Right ventricle myocardium superior (tissue), 1 donor: ENCODE data around the gene NUDT14. TPM values are rescaled to one million over a fixed set of nuclear protein-coding genes. Genes with fewer than 3 reads are reported as not detected.
A peak's percentile ranks its signal among the peaks of the same experiment; 100 is the strongest.

Experiments used
- ATAC-seq: fragments of 200-7000 bp; cut with Tn5 transposase; one replicate; pipeline ENCODE4 v1.9.1; 2020; ENCODE audit warnings: mild to moderate bottlenecking; ENCODE audit not compliant: poor library complexity
- DNase-seq: peaks from one replicate; pipeline ENCODE4 v3.0.0-alpha.2; 2020
- intact Hi-C: fragments of 100-400 bp; cut with DNase I; formaldehyde crosslinking; loops from one replicate; pipeline ENCODE4 v1.11.2; 2022
- total RNA-seq: library from RNA; stranded (reverse); fragmentation: NEBNext Ultra II Directional; extraction: Animal tissue kit (Norgen Biotek cat#: 25700); gene quantifications from one replicate; pipeline ENCODE4 v1.2.1, GENCODE V29; 2021
- donor health status: DM: no; HTN: yes; CAD: no; lungs with severe emphysema.

Gene NUDT14
- total RNA-seq, 1 donor from 2014 or later, result 32.2 TPM

DNA sequence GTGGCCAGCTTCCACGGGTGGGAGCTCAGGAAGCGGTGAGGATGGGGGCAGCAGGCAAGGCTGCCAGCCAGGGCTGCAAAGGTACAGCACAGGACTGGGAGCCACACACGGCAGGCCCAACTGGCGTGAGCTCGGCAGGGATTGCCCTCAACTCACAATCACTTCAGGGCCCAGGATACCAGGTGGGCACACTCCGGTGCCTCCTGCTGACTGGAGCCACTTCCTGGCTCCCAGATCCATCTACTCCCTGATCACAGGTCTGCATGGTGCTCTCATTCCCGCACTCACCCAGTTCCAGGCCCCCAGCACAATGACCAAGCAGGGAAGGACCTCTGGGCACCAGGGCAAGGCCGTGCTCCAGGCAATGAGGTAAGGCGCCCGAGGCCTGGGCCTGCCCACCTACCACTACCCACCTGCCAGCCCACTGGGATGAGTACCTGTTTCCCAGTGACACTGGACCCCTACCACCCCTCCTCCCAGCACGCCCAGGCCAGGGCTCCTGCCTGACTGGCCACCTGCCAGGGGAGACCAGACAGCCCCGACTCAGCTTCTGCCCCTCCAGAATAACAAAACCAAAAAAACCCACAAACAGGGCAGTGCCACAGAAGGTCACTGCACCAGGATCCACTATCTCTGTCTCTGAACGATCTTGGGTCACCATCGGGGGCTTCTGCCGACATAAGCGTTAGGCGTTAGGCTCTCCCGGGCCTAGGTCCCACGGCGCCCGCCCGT lies 14.4 kb downstream of the NUDT14 start:
- DNase-seq, result no peak
- intact Hi-C loops, result no loop called here
- no peak for ATAC-seq

DNA sequence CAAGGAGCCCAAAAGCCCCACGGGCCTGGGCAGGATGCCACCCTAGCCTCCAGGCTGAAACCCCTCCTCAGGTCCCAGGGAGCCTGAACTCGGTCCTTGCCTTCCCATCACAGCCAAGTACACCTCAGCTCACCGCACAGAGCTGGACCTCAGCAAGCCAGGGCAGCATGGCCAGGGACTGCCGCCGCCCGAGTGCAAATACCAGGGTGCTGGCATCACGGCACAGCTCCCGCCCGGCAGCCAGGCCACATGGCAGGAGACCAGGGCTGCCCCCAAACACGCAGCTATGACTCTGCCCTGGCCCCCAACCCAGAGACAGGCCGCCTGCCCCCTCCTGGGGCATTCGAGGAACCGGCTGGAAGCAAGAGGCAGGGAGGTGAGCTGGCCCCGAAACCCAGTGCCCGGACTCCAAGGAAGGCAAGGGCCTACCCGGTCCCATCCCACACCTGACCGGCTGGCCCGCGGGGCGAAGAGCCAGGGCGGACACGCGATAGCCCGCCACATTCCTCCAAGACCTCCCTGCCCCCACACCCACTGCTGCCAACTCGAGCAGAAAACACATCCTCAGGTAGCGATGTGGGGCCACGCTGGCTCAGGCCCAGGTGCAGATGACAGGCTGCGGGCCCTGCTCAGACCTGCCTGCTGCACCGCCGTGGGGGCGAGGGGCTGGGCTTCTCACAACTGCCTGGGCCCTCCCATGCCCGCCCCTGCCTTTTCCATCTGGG lies 15.2 kb downstream of the NUDT14 start:
- no peak for ATAC-seq
- no peak for DNase-seq
- intact Hi-C loops, result no loop called here

DNA sequence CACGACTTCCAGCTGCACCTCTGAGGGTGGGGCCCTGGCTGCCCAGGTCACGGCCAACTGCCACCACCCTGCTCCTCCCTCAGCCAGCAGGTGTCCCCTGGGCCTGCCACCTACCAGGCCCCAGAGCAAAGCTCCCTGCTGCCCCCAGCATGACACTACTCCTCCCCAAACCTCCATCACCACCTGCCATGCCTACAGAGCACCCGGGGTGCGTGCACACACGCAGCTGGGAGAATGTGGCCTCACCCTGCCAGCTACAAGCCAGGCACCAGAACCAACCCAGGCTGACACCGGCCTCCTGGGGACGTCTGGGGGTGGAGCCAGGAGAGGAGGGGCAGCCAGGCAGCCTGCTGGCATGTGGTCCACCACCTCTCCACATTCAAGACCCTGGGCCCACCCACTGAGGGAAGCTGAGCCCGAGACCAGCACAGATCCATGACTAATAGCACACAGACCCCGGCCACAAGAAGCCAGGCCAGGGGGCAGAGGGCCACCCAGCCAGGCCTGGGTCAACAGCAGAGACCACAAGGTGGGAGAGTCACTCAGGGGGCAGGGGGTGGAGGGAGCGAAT lies 15.9 kb downstream of the NUDT14 start:
- ATAC-seq (no peak), DNase-seq (no peak)
- intact Hi-C loops, result no loop called here

DNA sequence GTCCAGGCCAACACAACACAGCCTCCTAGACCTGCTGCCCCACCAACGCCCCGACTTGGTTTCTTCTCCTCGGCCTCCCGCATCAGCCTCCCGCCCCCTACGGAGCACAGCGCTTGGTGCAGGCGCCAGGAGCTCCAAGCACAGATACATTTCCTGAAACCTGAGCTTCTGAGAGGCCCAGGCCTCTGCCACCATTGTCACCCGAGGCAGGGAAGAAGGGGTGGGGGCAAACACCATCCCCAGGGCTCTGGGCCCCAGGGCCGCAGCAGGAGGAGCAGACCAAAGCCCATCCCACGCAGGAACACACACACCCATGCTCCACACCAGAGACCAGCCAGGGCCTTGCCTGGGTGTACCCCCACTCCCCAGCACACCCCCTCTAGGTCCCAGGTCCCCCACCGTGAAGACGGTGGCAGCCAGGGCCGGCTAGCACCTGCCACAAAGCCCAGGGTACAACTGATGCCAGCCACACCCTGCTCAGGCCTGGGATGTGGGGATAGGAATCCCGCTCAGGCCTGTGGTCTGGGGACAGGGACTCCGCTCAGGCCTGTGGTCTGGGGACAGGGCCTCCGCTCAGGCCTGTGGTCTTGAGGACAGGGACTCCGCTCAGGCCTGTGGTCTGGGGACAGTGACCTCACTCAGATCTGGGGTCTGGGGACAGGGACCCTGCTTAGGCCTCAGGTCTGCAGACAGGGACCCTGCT lies 17.9 kb downstream of the NUDT14 start:
- DNase-seq, result no peak
- intact Hi-C loops, result no loop called here
- ATAC-seq, result no peak

DNA sequence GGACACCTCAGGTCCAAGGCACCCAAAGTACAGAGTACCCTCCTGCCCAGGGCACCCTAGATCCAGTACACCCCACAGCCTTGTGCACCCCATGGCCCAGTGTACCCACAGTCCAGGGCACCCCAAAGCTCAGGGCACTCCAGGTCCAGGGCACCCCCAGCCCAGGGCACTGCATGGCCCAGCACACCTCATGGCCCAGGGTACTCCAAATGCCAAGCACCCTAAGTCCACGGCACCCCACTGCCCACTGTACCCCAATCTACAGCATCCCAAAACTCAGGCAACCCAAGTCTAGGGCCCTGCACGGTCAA lies 18.5 kb downstream of the NUDT14 start:
- ATAC-seq, result no peak
- intact Hi-C loops, result no loop called here

DNA sequence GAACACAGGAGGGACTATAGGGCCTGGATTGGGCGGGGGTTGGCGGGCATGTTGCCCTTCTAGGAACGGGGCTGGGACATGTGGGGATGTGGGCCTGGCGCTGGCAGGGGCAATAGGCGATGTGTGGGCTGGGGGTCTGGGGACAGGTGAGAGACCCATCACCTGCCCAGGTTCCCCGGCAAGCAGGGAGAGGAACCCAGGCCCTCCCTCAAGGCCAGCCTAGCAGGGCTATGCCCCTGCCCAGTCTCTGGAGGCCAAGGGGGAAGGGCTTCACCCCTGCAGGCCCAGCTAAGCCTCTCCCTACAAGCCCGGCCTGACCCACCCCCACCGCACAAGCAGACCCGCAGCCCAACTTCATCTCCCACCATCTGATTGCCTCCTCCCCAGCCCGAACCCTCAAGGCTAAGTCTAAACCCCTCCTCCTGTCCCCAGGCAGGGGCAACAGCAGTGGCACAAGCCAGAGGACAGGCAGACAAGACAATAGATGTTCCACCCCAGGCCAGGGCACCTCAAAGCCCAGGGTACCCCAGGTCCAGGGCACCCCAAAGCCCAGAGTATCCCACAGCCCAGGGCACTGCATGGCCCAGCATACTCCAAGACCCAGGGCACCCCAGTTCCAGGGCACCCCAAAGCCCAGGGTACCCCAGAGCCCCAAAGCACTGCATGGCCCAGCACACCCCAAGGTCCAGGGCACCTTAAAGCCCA lies 19.0 kb downstream of the NUDT14 start:
- no peak for DNase-seq
- intact Hi-C loops, result no loop called here

More for the DNA sequence above, 18.5 kb downstream of the NUDT14 start:
- no peak for DNase-seq

DNA sequence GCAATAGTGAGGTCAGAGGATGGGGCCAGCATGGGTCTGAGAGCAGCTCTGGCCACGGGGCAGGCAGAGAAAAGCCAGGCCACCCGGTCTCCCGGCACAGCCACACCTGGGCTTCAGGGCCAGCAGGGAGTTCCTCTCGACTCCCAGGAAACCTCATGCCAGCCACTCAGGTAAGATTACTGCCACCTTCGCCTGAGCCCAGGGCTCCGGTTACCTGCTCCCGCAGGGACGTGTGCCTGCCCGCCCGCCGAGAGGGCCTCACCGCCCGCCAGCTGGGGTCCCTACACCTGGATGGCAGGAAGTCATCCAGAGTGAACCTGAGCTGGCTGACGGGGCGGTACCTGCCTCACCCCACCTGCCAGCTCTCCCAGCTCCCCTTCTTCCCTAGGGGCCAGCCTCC lies 19.8 kb downstream of the NUDT14 start:
- ATAC-seq, result no peak

More for the DNA sequence above, 19.0 kb downstream of the NUDT14 start:
- peak; percentile 46 for ATAC-seq

DNA sequence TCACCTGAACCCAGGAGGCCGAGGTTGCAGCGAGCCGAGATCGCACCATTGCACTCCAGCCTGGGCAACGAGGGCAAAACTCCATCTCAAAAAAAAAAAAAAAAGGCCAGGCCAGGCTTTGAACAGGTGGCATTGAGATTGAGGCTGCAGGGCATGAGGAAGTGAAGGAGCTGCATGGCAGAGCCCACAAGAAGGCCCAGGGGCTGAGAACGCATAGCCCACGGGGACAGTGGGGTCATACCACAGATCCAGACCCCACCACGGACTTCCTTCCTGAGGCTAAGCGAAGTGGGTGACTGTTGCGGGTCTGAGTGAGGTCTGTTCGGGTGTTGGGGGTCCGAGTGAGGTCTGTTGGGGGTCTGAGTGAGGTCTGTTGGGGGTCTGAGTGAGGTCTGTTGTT lies 20.3 kb downstream of the NUDT14 start:
- no peak for ATAC-seq
- no peak for DNase-seq
- intact Hi-C loops, result no loop called here

More for the DNA sequence above, 19.8 kb downstream of the NUDT14 start:
- intact Hi-C loops, result no loop called here
- no peak for DNase-seq

DNA sequence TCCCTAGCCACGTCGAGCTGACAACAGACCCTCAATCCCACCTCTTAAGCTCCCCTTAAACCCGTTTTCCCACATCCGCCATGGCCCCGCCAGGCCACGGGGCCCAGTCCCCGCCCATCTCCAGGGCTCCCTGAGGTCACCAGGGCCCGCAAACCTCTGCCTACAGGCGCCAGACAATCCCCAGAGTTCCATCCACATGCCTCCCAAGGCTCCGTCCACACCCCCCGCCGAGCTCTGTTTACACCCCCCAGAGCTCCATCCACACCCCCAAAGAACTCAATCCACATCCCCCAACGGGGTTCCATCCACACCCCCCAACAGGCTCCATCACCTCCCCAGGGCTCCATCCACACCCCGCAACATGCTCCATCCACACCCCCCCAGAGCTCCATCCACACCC lies 21.8 kb downstream of the NUDT14 start:
- intact Hi-C loops, result no loop called here
- ATAC-seq, result no peak

DNA sequence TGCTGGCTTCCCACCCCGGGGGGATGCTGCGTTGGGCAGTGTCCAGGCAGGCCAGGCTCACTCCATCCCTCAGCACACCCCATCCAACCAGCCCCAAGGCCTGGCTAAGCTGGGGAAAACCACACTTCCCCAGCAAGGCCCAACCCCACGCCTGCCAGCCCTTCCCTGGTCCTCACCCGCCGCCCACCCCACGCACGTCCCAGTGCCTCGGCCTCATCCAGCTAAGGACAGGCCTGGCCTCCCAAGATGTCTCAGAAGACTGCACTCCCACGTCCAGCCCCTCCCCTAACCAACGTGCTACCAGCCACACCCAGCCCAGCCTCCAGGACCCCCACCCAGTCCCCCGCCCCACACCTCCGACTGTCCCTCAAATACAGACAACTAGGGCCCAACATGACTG lies 22.3 kb downstream of the NUDT14 start:
- no peak for ATAC-seq
- intact Hi-C loops, result no loop called here
- no peak for DNase-seq

More for the DNA sequence above, 21.8 kb downstream of the NUDT14 start:
- no peak for DNase-seq

DNA sequence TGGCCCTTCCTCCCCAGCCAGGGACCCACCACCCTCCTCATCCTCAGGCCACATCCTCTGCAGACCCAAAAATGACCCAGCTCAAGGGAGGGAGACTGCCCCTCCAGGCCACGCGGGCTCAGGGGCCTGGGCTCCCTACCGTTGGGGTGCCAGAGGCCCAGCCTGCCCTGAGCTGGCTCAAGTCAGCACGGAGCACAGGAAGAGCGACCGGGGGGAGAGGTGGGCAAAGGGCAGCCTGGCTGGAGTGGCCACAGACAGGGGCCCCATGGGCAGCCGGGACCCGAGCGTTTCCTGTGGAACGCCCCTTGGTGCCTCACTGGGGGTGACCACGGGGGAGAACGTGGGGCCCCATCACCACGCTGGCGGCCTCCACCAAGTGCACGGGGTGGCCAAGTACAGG lies 23.2 kb downstream of the NUDT14 start:
- DNase-seq (no peak), ATAC-seq (no peak)
- intact Hi-C loops, result no loop called here

DNA sequence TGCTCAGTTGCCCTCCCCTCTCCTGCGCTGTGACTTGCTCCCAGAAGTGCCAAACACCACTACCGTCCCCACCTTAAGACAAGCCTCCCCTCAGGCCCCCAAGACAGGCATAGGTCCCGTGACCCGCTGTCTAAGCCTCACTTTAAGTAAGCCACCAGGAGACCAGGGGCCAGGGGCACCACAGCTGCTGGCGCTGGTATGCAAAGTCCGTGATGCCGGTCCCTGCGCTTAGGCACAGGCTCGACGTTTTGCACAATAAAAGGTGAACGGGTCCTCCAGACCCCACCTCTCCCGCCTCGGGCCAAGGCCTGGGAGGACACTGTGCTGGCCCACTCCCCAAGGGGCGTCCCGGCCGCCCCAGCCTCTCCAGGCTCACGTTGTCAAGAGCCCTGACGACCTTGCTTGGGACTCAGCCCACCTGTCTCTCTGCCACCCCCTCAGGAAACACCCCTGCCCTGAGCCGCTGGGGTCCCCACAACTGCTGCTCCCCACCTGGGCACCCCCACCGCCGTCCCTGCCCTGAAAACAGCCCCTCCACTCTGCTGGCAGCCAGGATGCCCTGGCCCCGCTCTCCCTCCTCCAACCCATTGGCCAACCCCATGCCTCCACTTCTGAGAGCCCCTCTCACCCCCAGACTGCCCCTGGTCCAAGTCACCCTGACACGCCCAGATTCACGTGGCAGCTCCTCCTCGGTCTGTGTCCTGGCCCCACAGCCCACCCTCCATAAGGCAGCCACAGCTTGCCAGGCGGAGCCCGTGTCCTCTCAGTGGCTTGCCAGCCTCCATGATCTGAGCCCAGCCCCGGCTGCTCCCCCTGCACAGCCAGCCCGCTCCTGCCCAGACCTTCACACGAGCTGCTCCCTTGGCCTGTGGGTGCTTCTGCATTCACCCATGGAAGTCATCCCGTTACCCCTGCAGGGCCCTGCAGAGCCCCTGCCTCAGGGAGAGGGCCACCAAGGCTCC lies 24.4 kb downstream of the NUDT14 start:
- ATAC-seq (no peak), DNase-seq (no peak)
- intact Hi-C loops, result no loop called here

DNA sequence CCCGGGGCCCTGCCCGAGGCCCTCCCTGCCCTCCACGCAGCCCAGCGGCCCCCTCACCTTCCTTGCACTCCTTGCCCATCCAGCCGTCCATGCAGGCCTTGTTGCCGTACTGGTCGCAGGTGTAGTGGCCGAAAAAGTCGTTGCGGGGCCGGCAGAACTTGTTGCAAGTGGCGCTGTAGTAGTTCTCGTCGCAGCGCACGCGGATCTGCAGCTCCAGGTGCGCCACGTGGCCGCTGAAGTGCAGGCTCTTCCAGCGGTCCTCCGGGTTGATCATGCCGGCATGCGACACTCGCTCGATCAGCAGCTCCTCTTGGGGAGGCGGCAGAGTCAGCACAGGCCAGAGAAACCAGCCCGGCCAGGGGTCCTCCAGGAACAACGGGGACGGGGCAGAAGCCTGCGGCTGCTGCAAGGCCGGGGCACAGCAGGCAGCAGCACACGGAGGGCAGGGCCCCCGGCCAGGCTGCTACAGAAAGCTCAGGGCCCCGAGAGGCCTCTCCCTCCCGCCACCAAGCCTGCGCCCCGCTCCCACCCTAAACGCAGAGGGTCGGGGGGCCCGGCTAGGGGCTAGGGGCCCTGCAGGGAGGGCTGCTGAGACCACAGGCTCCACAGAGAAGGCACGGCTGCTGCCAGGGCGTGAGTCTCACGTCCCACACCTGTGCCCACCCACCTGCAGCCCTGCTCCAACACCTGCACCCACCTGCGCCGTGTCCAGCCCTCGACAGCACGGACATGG lies 25.3 kb downstream of the NUDT14 start:
- intact Hi-C loops, result no loop called here
- DNase-seq (no peak), ATAC-seq (no peak)

DNA sequence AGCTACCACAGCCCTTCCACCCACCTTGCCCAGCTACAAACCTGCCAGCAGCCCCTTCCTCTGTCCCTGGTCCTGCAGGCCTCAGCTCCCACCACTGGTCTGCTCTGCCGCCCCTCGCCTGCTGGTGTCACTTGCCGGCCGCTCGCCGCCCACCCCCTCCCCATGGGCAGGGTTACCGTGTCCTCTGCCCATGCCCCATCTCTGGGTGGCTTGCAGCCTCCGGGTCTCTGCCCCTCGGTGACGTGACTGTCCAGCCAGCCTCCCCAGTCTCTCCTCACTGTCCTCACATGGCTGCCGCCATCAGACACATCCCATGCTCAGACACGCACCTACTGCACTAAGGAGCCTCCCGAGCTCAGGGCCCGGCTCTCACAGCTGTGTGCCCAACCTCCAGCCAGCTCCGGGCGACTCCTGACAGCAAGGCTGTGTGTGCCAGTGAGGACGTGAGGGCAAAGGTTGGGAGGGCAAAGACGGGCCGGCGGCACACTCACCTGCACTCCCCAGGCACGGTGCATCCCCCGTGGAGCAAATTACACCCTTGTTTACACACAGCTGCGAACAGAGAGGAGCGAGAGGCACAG lies 26.0 kb downstream of the NUDT14 start:
- intact Hi-C loops, result no loop called here
- no peak for DNase-seq
- ATAC-seq, result no peak

DNA sequence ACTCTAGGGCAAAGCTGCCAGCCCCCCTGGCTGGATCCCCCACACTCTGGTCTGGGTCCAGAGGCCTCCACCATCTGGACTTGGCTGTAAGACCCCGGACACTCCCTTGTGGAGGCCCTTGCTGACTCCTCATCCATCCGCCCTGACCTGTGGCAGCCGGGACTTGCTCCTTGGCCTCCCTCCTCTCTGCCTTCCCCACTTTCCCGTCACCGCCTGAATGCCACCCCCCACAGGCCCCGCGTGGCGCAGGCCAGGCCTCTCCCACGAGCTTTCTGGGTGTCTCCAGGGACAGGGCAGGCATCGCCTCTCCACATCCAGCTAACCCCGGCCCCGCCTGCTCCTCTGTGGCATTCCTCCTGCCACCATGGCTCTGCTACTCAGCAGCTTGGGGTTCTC lies 26.6 kb downstream of the NUDT14 start:
- DNase-seq (no peak), ATAC-seq (no peak)
- intact Hi-C loops, result no loop called here

DNA sequence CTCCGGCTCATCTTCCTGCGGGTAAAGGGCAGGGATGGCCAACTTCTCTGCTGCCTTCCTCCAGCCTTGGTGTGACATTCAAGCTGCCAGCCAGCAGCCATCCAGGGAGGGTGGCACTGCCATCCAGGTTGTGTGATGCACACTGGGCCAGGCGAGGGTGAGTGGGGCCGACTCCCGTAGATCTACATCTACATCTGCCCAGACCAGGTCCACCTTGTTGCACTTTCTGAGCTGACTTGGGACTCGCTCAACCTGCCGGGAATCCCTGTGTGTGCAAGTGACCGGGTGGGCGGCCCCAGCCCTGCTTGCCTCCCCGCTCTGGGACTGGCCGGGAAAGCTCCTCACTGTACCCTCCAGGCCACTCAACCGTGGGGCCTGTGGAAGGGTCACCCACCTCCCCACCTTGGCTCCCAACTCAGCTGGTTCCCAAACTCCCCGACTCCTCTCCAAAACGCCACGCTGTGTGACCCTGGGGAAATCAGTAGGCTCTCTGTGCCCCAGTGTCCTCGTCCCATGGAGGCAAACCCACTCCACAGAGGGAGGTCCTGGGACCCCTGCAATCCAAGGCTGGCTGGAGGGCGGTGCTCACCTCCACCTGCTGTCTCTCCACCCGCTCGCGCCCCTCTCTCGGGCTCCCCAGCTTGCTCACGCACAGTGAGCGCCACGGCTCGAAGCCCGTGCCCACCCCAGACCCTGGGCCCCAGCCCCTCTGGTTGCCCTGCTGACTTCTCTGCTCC lies 27.2 kb downstream of the NUDT14 start:
- DNase-seq (no peak), ATAC-seq (no peak)
- intact Hi-C loops, result no loop called here
